K562 (cell line): Measurements from ENCODE around the gene PNLIPRP2. TPM values are rescaled to one million over a fixed set of nuclear protein-coding genes. Genes with fewer than 3 reads are reported as not detected.

ENCODE experiments used
- ATAC-seq: fragments of 200-7000 bp; cut with Tn5 transposase; 3 replicates; pipeline ENCODE4 v1.9.1; 2020; ENCODE audit warnings: moderate library complexity
- BruUV-seq: library from RNA; stranded (reverse); fragments of 400-500 nt; replicated peaks from 2 replicates; lab custom pipeline; 2021; lab: Mats Ljungman, UMichigan
- CTCF ChIA-PET: fragments of 300-600 bp; formaldehyde crosslinking; extraction: SDS; loops from one replicate; lab custom pipeline; 2021; ENCODE audit warnings: low intra/inter-chr PET ratio; lab: Yijun Ruan, JAX
- POLR2A ChIA-PET: fragments of 300-600, 350-650 bp; sonication (Branson Sonifier 250); formaldehyde crosslinking; extraction: SDS; loops from one replicate; lab custom pipeline; 2021; ENCODE audit warnings: antibody characterized with exemption, inconsistent platforms; lab: Yijun Ruan, JAX
- DNase-seq, 4 experiments: peaks; one replicate each; pipeline versions ENCODE4 v3.0.0 to v3.0.0-alpha.2; 2011 to 2018; ENCODE audit warnings: low spot score in 3 of 4, mixed read lengths in 3 of 4; ENCODE audit errors: extremely low read depth in 1 of 4
- FAIRE-seq: peaks from 2 replicates; lab custom pipeline; 2011; peaks lifted over from hg19 to GRCh38; lab: Jason Lieb, UNC
- H2AFZ ChIP-seq: 2 replicates; pipeline ENCODE4 v1.6.0; 2011; ENCODE audit warnings: low read depth, low read length, control low read depth, inconsistent platforms
- H3K27ac ChIP-seq: fragments of 200-600 bp; 3 replicates; pipeline ENCODE4 v1.8.0; 2011; ENCODE audit warnings: low read depth, mild to moderate bottlenecking, control low read depth, inconsistent platforms, low read length, moderate library complexity, mixed read lengths; ENCODE audit errors: extremely low read depth
- H3K27me3 ChIP-seq, 2 experiments: fragments of 300-600 bp in 1 of 2; 2 replicates in 1 of 2; 3 replicates in 1 of 2; pipeline versions ENCODE4 v1.6.0 to v1.8.0; 2011; ENCODE audit warnings: inconsistent platforms in 2 of 2, low read length in 2 of 2, mild to moderate bottlenecking in 1 of 2, mixed read lengths in 1 of 2, moderate library complexity in 1 of 2; ENCODE audit not compliant: control insufficient read depth in 2 of 2, insufficient read depth in 2 of 2
- H3K36me3 ChIP-seq: fragments of 300-600 bp; 3 replicates; pipeline ENCODE4 v1.8.0; 2011; ENCODE audit warnings: mild to moderate bottlenecking, low read length, inconsistent platforms; ENCODE audit not compliant: control insufficient read depth, insufficient read depth
- H3K4me1 ChIP-seq, 2 experiments: fragments of 200-600 bp in 1 of 2; replicated peaks in 1 of 2; 2 replicates in 1 of 2; 3 replicates in 1 of 2; pipeline versions ENCODE4 v1.5.1 to v1.8.0; 2011; ENCODE audit warnings: inconsistent platforms in 2 of 2, low read length in 2 of 2, mild to moderate bottlenecking in 1 of 2, mixed read lengths in 1 of 2, moderate library complexity in 1 of 2; ENCODE audit not compliant: control insufficient read depth in 2 of 2, insufficient read depth in 2 of 2
- H3K4me2 ChIP-seq: 2 replicates; pipeline ENCODE4 v1.6.1; 2011; ENCODE audit warnings: low read length, control low read depth, inconsistent platforms, mixed read lengths; ENCODE audit not compliant: insufficient read depth
- H3K4me3 ChIP-seq: fragments of 200-600 bp; sonication (generic), shearing (Covaris generic); 2 replicates; pipeline ENCODE4 v1.5.1; 2016; ENCODE audit warnings: control low read depth, inconsistent platforms
- H3K79me2 ChIP-seq: fragments of 200-600 bp; 3 replicates; pipeline ENCODE4 v1.8.0; 2011; ENCODE audit warnings: low read length, inconsistent platforms; ENCODE audit not compliant: control insufficient read depth, insufficient read depth
- H3K9ac ChIP-seq, 2 experiments: 2 replicates each; pipeline versions ENCODE4 v1.6.0 to v1.6.1; 2011; ENCODE audit warnings: low read depth in 2 of 2, low read length in 2 of 2, control low read depth in 1 of 2, inconsistent platforms in 1 of 2, mild to moderate bottlenecking in 1 of 2, mixed read lengths in 1 of 2; ENCODE audit not compliant: insufficient read depth in 1 of 2
- H3K9me1 ChIP-seq: one replicate; pipeline ENCODE4 v1.6.0; 2011; ENCODE audit warnings: inconsistent platforms, mild to moderate bottlenecking, low read length, moderate library complexity; ENCODE audit not compliant: control insufficient read depth, insufficient read depth
- H3K9me3 ChIP-seq: replicated peaks from 2 replicates; pipeline ENCODE4 v1.5.1; 2011; ENCODE audit warnings: low read depth, low read length, inconsistent platforms; ENCODE audit not compliant: control insufficient read depth, insufficient read depth
- H4K20me1 ChIP-seq: replicated peaks from 2 replicates; pipeline ENCODE4 v1.6.1; 2011; ENCODE audit warnings: low read length, inconsistent platforms, mixed read lengths; ENCODE audit not compliant: control insufficient read depth, insufficient read depth
- CEBPZ ChIP-seq: fragments of 150-350 bp; IDR thresholded peaks from 2 replicates; pipeline ENCODE4 v1.6.1; 2014; ENCODE audit warnings: low read depth, mild to moderate bottlenecking, low read length, borderline replicate concordance
- CHD4 ChIP-seq: fragments of 200-600 bp; sonication (generic); IDR thresholded peaks from 3 replicates; pipeline ENCODE4 v1.6.1; 2012; ENCODE audit warnings: low read depth, mild to moderate bottlenecking, mixed read lengths, low read length, inconsistent platforms; ENCODE audit not compliant: insufficient read depth, insufficient replicate concordance, poor library complexity, severe bottlenecking
- ESRRB ChIP-seq: fragments of 250-450 bp; sonication (Bioruptor Pico); IDR thresholded peaks from 2 replicates; pipeline ENCODE4 v1.5.0; 2020; ENCODE audit warnings: mild to moderate bottlenecking, moderate library complexity, borderline replicate concordance
- GABPB2 ChIP-seq: fragments of 250-450 bp; sonication (Bioruptor Pico); conservative IDR thresholded peaks from 2 replicates; pipeline ENCODE4 v1.5.1; 2021; ENCODE audit warnings: mild to moderate bottlenecking
- ILF3 ChIP-seq: fragments of 450-650 bp; IDR thresholded peaks from 2 replicates; pipeline ENCODE4 v1.6.1; 2018; ENCODE audit warnings: antibody characterized with exemption, mild to moderate bottlenecking, moderate library complexity, borderline replicate concordance
- ILK ChIP-seq: fragments of 450-650 bp; IDR thresholded peaks from 2 replicates; pipeline ENCODE4 v1.6.1; 2016; ENCODE audit warnings: missing genetic modification characterization, low read depth, mild to moderate bottlenecking, missing compliant biosample characterization, moderate library complexity, borderline replicate concordance
- KAT8 ChIP-seq: fragments of 450-650 bp; IDR thresholded peaks from 2 replicates; pipeline ENCODE4 v1.6.1; 2016; ENCODE audit warnings: low read depth, mild to moderate bottlenecking
- MEIS2 ChIP-seq: fragments of 450-650 bp; IDR thresholded peaks from 2 replicates; pipeline ENCODE4 v1.6.1; 2014; ENCODE audit warnings: mild to moderate bottlenecking; ENCODE audit not compliant: partially characterized antibody
- NFXL1 ChIP-seq: fragments of 450-650 bp; formaldehyde crosslinking; IDR thresholded peaks from 2 replicates; pipeline ENCODE4 v1.4.0; 2021; ENCODE audit warnings: mild to moderate bottlenecking
- OTX1 ChIP-seq: fragments of 450-650 bp; formaldehyde crosslinking; IDR thresholded peaks from 2 replicates; pipeline ENCODE4 v1.4.0; 2022; ENCODE audit warnings: mild to moderate bottlenecking
- PHF8 ChIP-seq: fragments of 200-600 bp; sonication (generic); IDR thresholded peaks from 2 replicates; pipeline ENCODE4 v1.6.1; 2012; ENCODE audit warnings: mixed run types, mild to moderate bottlenecking, inconsistent platforms, low read length, moderate library complexity, borderline replicate concordance
- SIN3B ChIP-seq: fragments of 450-650 bp; IDR thresholded peaks from 2 replicates; pipeline ENCODE4 v1.6.1; 2017; ENCODE audit warnings: low read depth, mild to moderate bottlenecking, moderate library complexity
- SNIP1 ChIP-seq: fragments of 450-650 bp; IDR thresholded peaks from 2 replicates; pipeline ENCODE4 v1.7.1; 2017; ENCODE audit warnings: low read depth, mild to moderate bottlenecking
- SUPT5H ChIP-seq: fragments of 450-650 bp; IDR thresholded peaks from 2 replicates; pipeline ENCODE4 v1.6.1; 2016
- THRAP3 ChIP-seq: fragments of 450-650 bp; IDR thresholded peaks from 2 replicates; pipeline ENCODE4 v1.6.1; 2016; ENCODE audit warnings: mild to moderate bottlenecking, inconsistent platforms, borderline replicate concordance
- ZBTB17 ChIP-seq: fragments of 450-650 bp; formaldehyde crosslinking; IDR thresholded peaks from 2 replicates; pipeline ENCODE4 v1.4.0; 2020; ENCODE audit warnings: mild to moderate bottlenecking
- ZNF146 ChIP-seq: IDR thresholded peaks from one replicate; pipeline ENCODE4 v1.6.1; 2018; ENCODE audit warnings: missing compliant biosample characterization; ENCODE audit not compliant: unreplicated experiment
- ZNF444 ChIP-seq: fragments of 250-450 bp; sonication (Bioruptor Pico); IDR thresholded peaks from 2 replicates; pipeline ENCODE4 v1.4.0; 2020; ENCODE audit warnings: mild to moderate bottlenecking, moderate library complexity
- ZNF589 ChIP-seq: fragments of 200-800 bp; sonication (Bioruptor generic); IDR thresholded peaks from 2 replicates; pipeline ENCODE4 v1.6.1; 2016; ENCODE audit warnings: low read depth, missing genetic modification characterization, missing compliant biosample characterization
- ZNF785 ChIP-seq: fragments of 250-450 bp; sonication (Bioruptor Pico); IDR thresholded peaks from 2 replicates; pipeline ENCODE4 v1.4.0; 2020; ENCODE audit warnings: mild to moderate bottlenecking
- WGBS: fragments of 100-300 bp; shearing (Covaris generic); methylation state at CpG from one replicate; pipeline ENCODE4 v1.1.6; 2016; ENCODE audit warnings: low coverage, mixed read lengths; ENCODE audit not compliant: insufficient coverage; ENCODE audit errors: missing lambda C conversion rate; 5-methylcytosine and 5-hydroxymethylcytosine counted together
- in situ Hi-C: fragments of 300-500 bp; cut with MboI; formaldehyde crosslinking; loops from 4 replicates; pipeline ENCODE4 v1.15.0; 2018; ENCODE audit warnings: inconsistent platforms, mixed read lengths
- intact Hi-C: fragments of 100-400 bp; cut with micrococcal nuclease; formaldehyde crosslinking; loops from 2 replicates; pipeline ENCODE4 v1.14.2; 2022
- polyA plus RNA-seq, 8 experiments: library from polyadenylated mRNA; depleted of rRNA in 4 of 8; stranded (reverse) in 5 of 8; unstranded in 3 of 8; fragments of >200 nt; fragmentation: Nextera tagmentation in 2 of 8; fragmentation: Illumina TruSeq in 1 of 8; extraction: Ambion mirVana in 2 of 8; extraction: Trizol in 1 of 8; gene quantifications; 2 replicates each; pipeline versions ENCODE4 v1.2.1 to v1.2.3, GENCODE V29; 2011 to 2014; ENCODE audit warnings: inconsistent platforms in 1 of 8, missing spikeins in 1 of 8
- total RNA-seq, 7 experiments: library from RNA; depleted of rRNA in 6 of 7; stranded (reverse); fragments of >200 nt in 6 of 7; fragmentation: Illumina TruSeq in 2 of 7; extraction: Trizol in 2 of 7; gene quantifications; 2 replicates each; pipeline versions ENCODE4 v1.2.1 to v1.2.3, GENCODE V29; 2011 to 2021; ENCODE audit warnings: low replicate concordance in 1 of 7

PNLIPRP2 gene
- total and polyA plus RNA-seq, 9 of the 15 experiments (the other 6 are each of a cell fraction or from before 2014, with no cell fraction given), result 0.38 TPM; not detected in 8

- H3K79me2 ChIP-seq, result no peaks in the 10 kb centered on the region
- no peak overlapping the region for H3K9ac ChIP-seq
- peaks cover 0 to 10% of the 10 kb centered on the region in 2 experiments; a peak in 2 of 5 replicates for H3K27me3 ChIP-seq
- no peak overlapping the region for H3K4me2 ChIP-seq
- DNase-seq, result no peak
- WGBS, result 0% methylated on average over 1 of the region's 2 CpGs
- ChIA-PET POLR2A (no interaction called here), CTCF (no interaction called here)
- H3K4me1 ChIP-seq, result peaks cover 0 to 7% of the 10 kb centered on the region in 2 experiments; a peak in 2 of 5 replicates
- no peaks in the 10 kb centered on the region for H3K9me3 ChIP-seq
- intact Hi-C loops (no loop called here), in situ Hi-C loops (no loop called here)
- no TSS peak for BruUV-seq
- H2AFZ ChIP-seq, result no peak overlapping the region
- H3K27ac ChIP-seq, result no peak overlapping the region
- no peaks in the 10 kb centered on the region for H3K36me3 ChIP-seq
- H3K4me3 ChIP-seq, result no peak overlapping the region
- FAIRE-seq, result no peak
- no peaks in the 10 kb centered on the region for H3K9me1 ChIP-seq
- no peak for TF ChIP-seq ZNF444 (CRISPR knock-in tag)
- TF ChIP-seq ILK (tag), result no peak
- no peak for TF ChIP-seq ESRRB (CRISPR knock-in tag)
- TF ChIP-seq ZNF589, result no peak
- TF ChIP-seq ZNF785 (CRISPR knock-in tag), result no peak
- no peak for TF ChIP-seq CHD4
- TF ChIP-seq CEBPZ, result no peak
- no peak for TF ChIP-seq PHF8
- no peak for TF ChIP-seq SNIP1
- TF ChIP-seq GABPB2 (CRISPR knock-in tag), result no peak
- no peak for TF ChIP-seq OTX1
- no peak for TF ChIP-seq ZNF146 (CRISPR knock-in tag)
- no peak for TF ChIP-seq ILF3
- no peak for TF ChIP-seq SUPT5H
- TF ChIP-seq THRAP3, result no peak
- TF ChIP-seq NFXL1 (CRISPR knock-in tag), result no peak
- TF ChIP-seq ZBTB17 (CRISPR knock-in tag), result no peak
- no peak for TF ChIP-seq MEIS2
- no peak for TF ChIP-seq SIN3B
- TF ChIP-seq KAT8, result no peak
- no peaks in the 10 kb centered on the region for H4K20me1 ChIP-seq
- no peak for ATAC-seq
Measured at GRCh38 chr10:116613471-116613870, 7.3 kb upstream of the PNLIPRP2 start.
